AG04449 (cell line): Measurements from ENCODE around the gene SMG7.

ENCODE experiments used
- CTCF ChIA-PET: fragments of 350-600 bp; formaldehyde crosslinking; extraction: SDS; loops from one replicate; lab custom pipeline; 2021; ENCODE audit warnings: antibody characterized with exemption; lab: Yijun Ruan, JAX
- POLR2A ChIA-PET: fragments of 400-600, 350-600 bp; formaldehyde crosslinking; extraction: SDS; loops from one replicate; lab custom pipeline; 2020; ENCODE audit warnings: antibody characterized with exemption, inconsistent platforms; lab: Yijun Ruan, JAX
- DNase-seq: peaks from one replicate; pipeline ENCODE4 v3.0.0-alpha.2; 2010; ENCODE audit warnings: low read depth, low spot score
- H3K4me3 ChIP-seq: 2 replicates; pipeline ENCODE4 v1.5.1; 2011; ENCODE audit warnings: low read depth, mild to moderate bottlenecking, control low read depth, low read length
- CTCF ChIP-seq: IDR thresholded peaks from one replicate; pipeline ENCODE4 v1.5.1; 2011; ENCODE audit warnings: mild to moderate bottlenecking, moderate library complexity, low read length, control low read depth, inconsistent platforms; ENCODE audit not compliant: insufficient read depth; ENCODE audit errors: missing control alignments

Gene SMG7

DNA sequence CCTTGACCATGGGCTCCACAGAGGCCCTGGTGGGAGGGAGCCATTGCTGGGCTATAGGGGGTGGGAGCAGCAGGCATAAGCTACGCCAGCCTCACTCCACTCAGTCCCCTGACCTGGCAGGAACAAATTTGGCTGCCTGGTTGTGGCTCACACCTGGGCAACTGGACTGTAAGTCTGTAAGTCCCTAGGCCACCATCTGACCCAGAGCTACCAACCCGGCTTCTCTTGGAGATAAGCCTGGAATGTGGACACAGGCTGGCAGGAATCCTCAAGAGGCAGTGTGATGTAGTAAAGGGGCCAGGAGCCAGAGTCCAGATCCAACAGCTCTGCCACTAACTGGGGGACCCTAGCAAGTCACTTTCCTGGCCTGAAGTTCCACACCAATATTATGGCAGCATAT lies 106.6 kb downstream of the SMG7 start:
- CTCF ChIA-PET: interaction anchor here (1.0 to 3.4 kb wide), 6 partner anchors 9 to 297 kb away, joined by 3 to 18 read pairs (median 4); partner anchors contain the start of gene NCF2
- no peak for DNase-seq
- no peak overlapping the region for H3K4me3 ChIP-seq
- no peak for TF ChIP-seq CTCF
- POLR2A ChIA-PET: no interaction called here

DNA sequence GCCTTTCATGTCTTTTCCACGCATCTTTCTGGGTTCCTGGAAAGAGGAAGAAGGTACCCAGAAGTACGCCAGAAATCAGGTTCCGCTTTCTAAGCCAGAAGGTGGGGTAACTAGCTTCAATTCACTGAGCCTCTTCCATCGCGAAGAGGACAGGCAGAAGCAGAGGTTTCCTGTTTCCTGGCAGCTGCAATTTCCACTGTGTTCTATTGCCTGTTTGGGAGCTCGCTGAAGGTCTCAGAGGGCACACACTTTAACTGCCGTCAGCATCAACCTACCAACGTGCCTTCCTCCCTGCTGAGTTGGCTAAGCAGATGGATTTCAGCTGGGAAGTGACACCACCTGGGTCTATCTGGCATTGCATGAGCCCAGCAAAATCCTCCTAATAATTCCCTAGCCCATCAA lies 108.0 kb downstream of the SMG7 start:
- peak; percentile 36 for TF ChIP-seq CTCF
- ChIA-PET CTCF (interaction anchor here (0.6 to 3.4 kb wide), 8 partner anchors 10 to 75 kb away, joined by 3 to 18 read pairs (median 4); partner anchors contain the start of gene NCF2), POLR2A (interaction anchor here (1.3 kb wide), 1 partner anchor 8 kb away, joined by 3 read pairs; no protein-coding TSS in a partner anchor)
- H3K4me3 ChIP-seq: no peak overlapping the region
- DNase-seq: no peak

- POLR2A ChIA-PET: no interaction called here
- DNase-seq: no peak
- CTCF ChIA-PET: interaction anchor here (1.1 to 1.3 kb wide), 4 partner anchors 12 to 42 kb away, joined by 3 to 4 read pairs (median 4); no protein-coding TSS in a partner anchor
- no peak for TF ChIP-seq CTCF
- no peak overlapping the region for H3K4me3 ChIP-seq
Observed at GRCh38 chr1:183582021-183582713, 109.9 kb downstream of the SMG7 start.

DNA sequence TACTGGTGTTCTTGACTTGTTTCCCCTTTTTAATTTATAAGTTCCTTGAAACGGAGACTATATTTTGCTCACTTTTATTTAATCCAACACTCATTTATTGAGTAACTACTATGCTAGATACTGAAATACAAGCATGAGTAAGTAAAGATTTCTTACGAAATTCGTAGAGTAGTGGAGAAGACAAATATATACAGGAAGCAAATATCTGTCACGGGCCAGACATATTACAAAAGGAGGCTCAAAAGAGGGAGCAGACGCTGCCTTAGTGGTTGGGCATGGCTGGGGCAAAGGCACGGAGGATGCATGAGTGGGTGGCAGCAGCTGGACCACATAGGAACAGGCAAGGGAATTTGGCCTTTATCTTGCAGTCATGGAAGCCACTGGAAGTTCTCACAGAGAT lies 111.2 kb downstream of the SMG7 start:
- no peak overlapping the region for H3K4me3 ChIP-seq

DNA sequence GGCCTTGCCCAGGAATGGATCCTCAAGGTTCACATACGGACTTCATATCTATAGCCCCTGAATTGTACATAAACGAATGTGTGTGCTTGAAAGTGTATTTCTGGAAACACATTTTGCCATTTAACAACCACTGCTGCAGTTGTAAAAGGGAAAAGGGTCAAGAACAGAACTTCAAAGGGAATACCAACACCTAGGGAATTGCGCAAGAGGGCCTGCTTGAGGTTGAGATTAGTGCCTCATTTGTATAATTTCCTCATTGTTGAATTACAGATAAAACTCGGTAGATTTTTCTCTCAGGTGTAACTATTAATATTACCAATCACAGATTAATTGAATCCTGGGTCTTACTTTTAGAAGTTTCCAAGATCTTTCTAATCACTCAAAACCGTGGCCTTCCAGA lies 111.8 kb downstream of the SMG7 start:
- ChIA-PET CTCF (no interaction called here), POLR2A (no interaction called here)
- no peak overlapping the region for H3K4me3 ChIP-seq
- DNase-seq: no peak
- TF ChIP-seq CTCF: no peak

More for the DNA sequence above, 111.2 kb downstream of the SMG7 start:
- ChIA-PET CTCF (no interaction called here), POLR2A (no interaction called here)
- no peak for DNase-seq
- no peak for TF ChIP-seq CTCF

GRCh38 chr1:183585038-183585437 lies 112.7 kb downstream of the SMG7 start:
- DNase-seq: no peak
- CTCF ChIA-PET: no interaction called here
- TF ChIP-seq CTCF: no peak
- no peak overlapping the region for H3K4me3 ChIP-seq
- POLR2A ChIA-PET: no interaction called here
